ENCODE results near the gene RC3H2.
"Not testable (repeated sequence)": the region's sequence is repeated elsewhere in the genome, so short reads cannot be mapped to it uniquely, and the experiment has no call there.

The RC3H2 gene

DNA sequence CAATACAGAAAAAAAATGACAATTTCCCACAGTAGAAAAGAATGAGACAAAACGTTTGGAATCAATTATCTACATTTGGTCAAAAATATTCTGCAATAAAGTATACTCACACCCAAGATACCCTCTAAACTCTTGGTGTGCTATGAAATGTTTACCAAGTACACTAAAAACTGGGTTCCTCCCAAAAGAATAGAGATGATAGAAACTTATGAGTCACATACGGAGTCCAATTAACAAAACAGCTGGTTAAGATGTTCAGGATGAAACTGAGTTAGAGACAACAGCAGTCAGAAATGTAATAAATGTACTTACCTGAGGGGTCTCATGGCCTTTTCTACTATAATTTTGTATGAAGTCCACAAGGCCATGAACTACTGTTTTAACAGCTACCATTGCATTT, 25.7 kb downstream of the RC3H2 start (continued):
- TF ChIP-seq PPARA (CRISPR knock-in tag; IDR thresholded peaks at IDR 0.05; ENCODE audit: borderline replicate concordance) (no peak), ZC3H10 (CRISPR knock-in tag; IDR thresholded peaks at IDR 0.05) (no peak), BACH2 (CRISPR knock-in tag; IDR thresholded peaks at IDR 0.05; ENCODE audit: borderline replicate concordance) (no peak), OSR1 (CRISPR knock-in tag; IDR thresholded peaks at IDR 0.05) (no peak), ZNF565 (CRISPR knock-in tag; conservative IDR thresholded peaks at IDR 0.05; ENCODE audit: low read depth) (no peak)
- TF ChIP-seq, protein P1, sequence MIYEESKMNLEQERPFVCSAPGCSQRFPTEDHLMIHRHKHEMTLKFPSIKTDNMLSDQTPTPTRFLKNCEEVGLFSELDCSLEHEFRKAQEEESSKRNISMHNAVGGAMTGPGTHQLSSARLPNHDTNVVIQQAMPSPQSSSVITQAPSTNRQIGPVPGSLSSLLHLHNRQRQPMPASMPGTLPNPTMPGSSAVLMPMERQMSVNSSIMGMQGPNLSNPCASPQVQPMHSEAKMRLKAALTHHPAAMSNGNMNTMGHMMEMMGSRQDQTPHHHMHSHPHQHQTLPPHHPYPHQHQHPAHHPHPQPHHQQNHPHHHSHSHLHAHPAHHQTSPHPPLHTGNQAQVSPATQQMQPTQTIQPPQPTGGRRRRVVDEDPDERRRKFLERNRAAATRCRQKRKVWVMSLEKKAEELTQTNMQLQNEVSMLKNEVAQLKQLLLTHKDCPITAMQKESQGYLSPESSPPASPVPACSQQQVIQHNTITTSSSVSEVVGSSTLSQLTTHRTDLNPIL (CRISPR knock-in tag; IDR thresholded peaks at IDR 0.05; ENCODE audit: low read depth), result no peak

DNA sequence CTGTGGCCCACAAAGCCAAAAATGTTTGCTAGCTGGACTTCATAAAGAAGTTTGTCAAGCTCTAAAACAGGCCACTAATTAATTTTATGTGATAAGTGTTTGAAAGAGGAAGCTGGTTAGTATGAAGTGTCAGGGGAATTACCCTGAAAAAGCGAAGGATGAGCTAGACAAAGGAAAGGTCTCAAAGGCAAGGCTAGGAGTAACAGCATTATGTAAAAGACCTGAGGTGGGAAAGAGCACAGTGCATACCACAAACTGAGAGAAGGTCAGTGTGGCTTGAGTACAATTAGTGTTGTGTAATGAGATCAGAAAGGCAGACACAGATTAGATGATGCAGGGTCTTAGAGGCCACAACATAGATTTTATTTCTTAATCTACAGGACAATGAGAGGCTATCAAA, 29.6 kb downstream of the RC3H2 start:
- ATAC-seq, result no peak
- TF ChIP-seq ZNF565 (CRISPR knock-in tag; conservative IDR thresholded peaks at IDR 0.05; ENCODE audit: low read depth), result no peak
- no peak for TF ChIP-seq CSDC2 (CRISPR knock-in tag; IDR thresholded peaks at IDR 0.05)
- TF ChIP-seq, protein P1 (CRISPR knock-in tag; IDR thresholded peaks at IDR 0.05; ENCODE audit: low read depth), result no peak
- TF ChIP-seq ZNF70 (CRISPR knock-in tag; IDR thresholded peaks at IDR 0.05), result no peak
- no peak for TF ChIP-seq ZFP30 (CRISPR knock-in tag; IDR thresholded peaks at IDR 0.05)
- TF ChIP-seq ZNF8 (CRISPR knock-in tag; IDR thresholded peaks at IDR 0.05), result no peak
- TF ChIP-seq RARB (CRISPR knock-in tag; IDR thresholded peaks at IDR 0.05), result no peak
- no peak for TF ChIP-seq BACH2 (CRISPR knock-in tag; IDR thresholded peaks at IDR 0.05; ENCODE audit: borderline replicate concordance)
- no peak for TF ChIP-seq PPARA (CRISPR knock-in tag; IDR thresholded peaks at IDR 0.05; ENCODE audit: borderline replicate concordance)
- no peak for TF ChIP-seq TOX (CRISPR knock-in tag; IDR thresholded peaks at IDR 0.05; ENCODE audit: borderline replicate concordance)
- TF ChIP-seq TCF4 (CRISPR knock-in tag; IDR thresholded peaks at IDR 0.05; ENCODE audit: borderline replicate concordance), result no peak
- no peak for TF ChIP-seq ARNTL (CRISPR knock-in tag; IDR thresholded peaks at IDR 0.05; ENCODE audit: borderline replicate concordance, low read depth)
- TF ChIP-seq ESRRG (CRISPR knock-in tag; IDR thresholded peaks at IDR 0.05), result no peak
- TF ChIP-seq POU6F1 (CRISPR knock-in tag; IDR thresholded peaks at IDR 0.05; ENCODE audit: borderline replicate concordance, low read depth), result no peak
- TF ChIP-seq OSR1 (CRISPR knock-in tag; IDR thresholded peaks at IDR 0.05), result no peak
- TF ChIP-seq ZFP3 (CRISPR knock-in tag; IDR thresholded peaks at IDR 0.05), result no peak
- no peak for TF ChIP-seq TSHZ2 (CRISPR knock-in tag; IDR thresholded peaks at IDR 0.05)

DNA sequence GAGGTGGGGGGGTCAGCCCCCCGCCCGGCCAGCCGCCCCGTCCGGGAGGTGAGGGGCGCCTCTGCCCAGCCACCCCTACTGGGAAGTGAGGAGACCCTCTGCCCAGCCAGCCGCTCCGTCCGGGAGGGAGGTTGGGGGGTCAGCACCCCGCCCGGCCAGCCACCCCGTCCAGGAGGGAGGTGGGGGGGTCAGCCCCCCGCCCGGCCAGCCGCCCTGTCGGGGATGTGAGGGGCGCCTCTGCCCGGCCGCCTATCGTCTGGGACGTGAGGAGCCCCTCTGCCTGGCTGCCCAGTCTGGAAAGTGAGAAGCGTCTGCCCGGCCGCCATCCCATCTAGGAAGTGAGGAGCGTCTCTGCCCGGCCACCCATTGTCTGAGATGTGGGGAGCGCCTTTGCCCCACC, 37.9 kb downstream of the RC3H2 start:
- ATAC-seq, result not testable (repeated sequence)

DNA sequence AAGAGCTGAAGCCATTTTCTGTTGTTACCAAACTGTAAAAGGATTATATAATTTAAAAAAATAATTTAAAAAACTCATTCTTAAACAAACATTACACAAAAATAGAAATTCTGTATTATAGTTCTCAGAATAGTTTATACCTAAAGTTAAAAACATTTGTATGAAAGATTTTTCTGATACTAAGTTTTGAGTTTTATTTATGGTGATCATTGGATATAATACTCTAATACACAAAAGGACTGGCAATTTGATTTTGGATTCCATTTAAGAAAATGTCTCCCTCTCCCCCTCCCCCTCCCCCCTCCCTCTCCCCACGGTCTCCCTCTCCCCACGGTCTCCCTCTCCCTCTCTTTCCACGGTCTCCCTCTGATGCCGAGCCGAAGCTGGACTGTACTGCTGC, 39.1 kb downstream of the RC3H2 start:
- no peak for ATAC-seq
- TF ChIP-seq POU6F1 (CRISPR knock-in tag; IDR thresholded peaks at IDR 0.05; ENCODE audit: borderline replicate concordance, low read depth), result no peak
- TF ChIP-seq ZFP3 (CRISPR knock-in tag; IDR thresholded peaks at IDR 0.05), result no peak
- no peak for TF ChIP-seq ARNTL (CRISPR knock-in tag; IDR thresholded peaks at IDR 0.05; ENCODE audit: borderline replicate concordance, low read depth)
- no peak for TF ChIP-seq OSR1 (CRISPR knock-in tag; IDR thresholded peaks at IDR 0.05)
- no peak for TF ChIP-seq TOX (CRISPR knock-in tag; IDR thresholded peaks at IDR 0.05; ENCODE audit: borderline replicate concordance)
- TF ChIP-seq ZNF70 (CRISPR knock-in tag; IDR thresholded peaks at IDR 0.05), result no peak
- TF ChIP-seq CSRNP3 (CRISPR knock-in tag; IDR thresholded peaks at IDR 0.05), result no peak
- no peak for TF ChIP-seq RARB (CRISPR knock-in tag; IDR thresholded peaks at IDR 0.05)
- TF ChIP-seq CSDC2 (CRISPR knock-in tag; IDR thresholded peaks at IDR 0.05), result no peak

Measured in SK-N-SH treated with all-trans-retinoic acid at 6 μM for 48 hours (cell line).